Ovary (tissue), 3 donors: ENCODE data around the gene RECQL5.

Experiments used
- POLR2A ChIP-seq: fragments of 450-650 bp; IDR thresholded peaks from one replicate; pipeline ENCODE4 v1.6.1; 2017; ENCODE audit warnings: antibody characterized with exemption, mild to moderate bottlenecking, moderate library complexity
- TF ChIP-seq, protein P1 (sequence below), 3 donors: fragments of 450-650 bp in 2 of 3; fragments of 200-600 bp in 1 of 3; IDR thresholded peaks; one replicate each; pipeline versions ENCODE4 v1.5.1 to v1.8.0; 2016 to 2022; ENCODE audit warnings: antibody characterized with exemption in 3 of 3, mild to moderate bottlenecking in 1 of 3
- donor health status: DM: no; HTN: no; CAD: no.

DNA sequence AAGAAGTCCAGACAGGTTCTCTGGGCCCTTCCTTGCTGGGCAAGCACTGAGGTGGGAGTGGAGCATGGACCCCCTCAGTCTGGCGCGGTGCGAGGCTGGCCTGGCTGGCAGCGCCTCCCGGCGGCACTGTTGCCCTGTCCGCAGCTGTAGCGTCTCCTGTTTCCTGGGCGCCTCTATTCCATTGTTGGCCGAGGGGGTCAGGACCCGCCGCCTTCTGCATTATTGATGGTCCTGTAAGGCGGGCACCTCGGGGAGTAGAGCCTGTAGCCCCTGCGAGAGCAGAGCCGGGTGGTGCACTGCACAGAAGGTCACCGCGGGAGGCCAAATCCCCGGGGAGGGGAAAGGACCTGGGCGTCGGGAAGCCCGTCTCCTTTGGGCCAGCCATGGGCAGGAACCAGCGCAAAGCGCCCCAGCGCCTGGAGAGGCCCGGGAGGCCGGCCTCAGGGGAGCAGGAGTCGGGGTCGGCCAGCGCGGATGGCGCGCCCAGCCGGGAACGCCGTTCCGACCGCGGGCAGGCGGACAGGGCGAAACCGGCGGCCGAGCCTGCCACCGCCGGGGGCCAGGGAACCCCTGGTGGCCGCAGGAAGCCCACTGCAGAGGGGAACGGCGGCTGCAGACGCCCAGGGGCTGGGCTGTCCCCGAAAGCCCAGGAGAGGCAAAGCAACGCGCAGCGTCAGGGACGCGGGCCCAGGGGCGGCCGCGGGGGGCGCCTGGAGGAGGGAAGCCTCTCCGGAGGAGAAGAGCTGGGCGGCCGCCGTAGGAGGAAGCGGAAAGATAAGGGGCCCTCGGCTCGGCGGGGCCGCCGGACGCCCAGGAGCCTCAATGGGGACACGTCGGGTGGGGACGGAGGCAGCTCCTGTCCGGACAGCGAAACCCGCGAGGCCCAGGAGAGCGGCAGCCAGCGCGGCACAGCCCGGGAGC is 79.0 kb downstream of the RECQL5 start, which contains the start of gene MYO15B:
- TF ChIP-seq, protein P1, sequence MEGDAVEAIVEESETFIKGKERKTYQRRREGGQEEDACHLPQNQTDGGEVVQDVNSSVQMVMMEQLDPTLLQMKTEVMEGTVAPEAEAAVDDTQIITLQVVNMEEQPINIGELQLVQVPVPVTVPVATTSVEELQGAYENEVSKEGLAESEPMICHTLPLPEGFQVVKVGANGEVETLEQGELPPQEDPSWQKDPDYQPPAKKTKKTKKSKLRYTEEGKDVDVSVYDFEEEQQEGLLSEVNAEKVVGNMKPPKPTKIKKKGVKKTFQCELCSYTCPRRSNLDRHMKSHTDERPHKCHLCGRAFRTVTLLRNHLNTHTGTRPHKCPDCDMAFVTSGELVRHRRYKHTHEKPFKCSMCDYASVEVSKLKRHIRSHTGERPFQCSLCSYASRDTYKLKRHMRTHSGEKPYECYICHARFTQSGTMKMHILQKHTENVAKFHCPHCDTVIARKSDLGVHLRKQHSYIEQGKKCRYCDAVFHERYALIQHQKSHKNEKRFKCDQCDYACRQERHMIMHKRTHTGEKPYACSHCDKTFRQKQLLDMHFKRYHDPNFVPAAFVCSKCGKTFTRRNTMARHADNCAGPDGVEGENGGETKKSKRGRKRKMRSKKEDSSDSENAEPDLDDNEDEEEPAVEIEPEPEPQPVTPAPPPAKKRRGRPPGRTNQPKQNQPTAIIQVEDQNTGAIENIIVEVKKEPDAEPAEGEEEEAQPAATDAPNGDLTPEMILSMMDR (IDR thresholded peaks at IDR 0.05): peak in 2 of 3 donors; percentile 57 to 60
- TF ChIP-seq POLR2A: peak; percentile 15
